GM12878 (cell line): Measurements from ENCODE around the gene SACM1L.

Source experiments
- CBX5 ChIP-seq: sonication (generic); IDR thresholded peaks from 2 replicates; pipeline ENCODE4 v1.6.1; 2016; ENCODE audit warnings: low read depth, moderate library complexity, mild to moderate bottlenecking, inconsistent platforms
- CHD2 ChIP-seq: IDR thresholded peaks from 2 replicates; pipeline ENCODE4 v1.6.1; 2011; ENCODE audit warnings: low read depth, low read length, improper control_type of control experiment, borderline replicate concordance
- TF ChIP-seq, protein P1 (sequence below), 3 experiments: IDR thresholded peaks in 2 of 3; conservative IDR thresholded peaks in 1 of 3; 2 replicates each; pipeline ENCODE4 v1.5.1; 2011; ENCODE audit warnings: low read depth in 3 of 3, low read length in 3 of 3, mild to moderate bottlenecking in 3 of 3, control low read depth in 2 of 3, moderate library complexity in 2 of 3, inconsistent platforms in 1 of 3, mixed read lengths in 1 of 3; ENCODE audit not compliant: control insufficient read depth in 2 of 3, insufficient read depth in 1 of 3; ENCODE audit errors: extremely low read depth in 1 of 3

- TF ChIP-seq CHD2 (no peak), CBX5 (no peak)
- TF ChIP-seq, protein P1, sequence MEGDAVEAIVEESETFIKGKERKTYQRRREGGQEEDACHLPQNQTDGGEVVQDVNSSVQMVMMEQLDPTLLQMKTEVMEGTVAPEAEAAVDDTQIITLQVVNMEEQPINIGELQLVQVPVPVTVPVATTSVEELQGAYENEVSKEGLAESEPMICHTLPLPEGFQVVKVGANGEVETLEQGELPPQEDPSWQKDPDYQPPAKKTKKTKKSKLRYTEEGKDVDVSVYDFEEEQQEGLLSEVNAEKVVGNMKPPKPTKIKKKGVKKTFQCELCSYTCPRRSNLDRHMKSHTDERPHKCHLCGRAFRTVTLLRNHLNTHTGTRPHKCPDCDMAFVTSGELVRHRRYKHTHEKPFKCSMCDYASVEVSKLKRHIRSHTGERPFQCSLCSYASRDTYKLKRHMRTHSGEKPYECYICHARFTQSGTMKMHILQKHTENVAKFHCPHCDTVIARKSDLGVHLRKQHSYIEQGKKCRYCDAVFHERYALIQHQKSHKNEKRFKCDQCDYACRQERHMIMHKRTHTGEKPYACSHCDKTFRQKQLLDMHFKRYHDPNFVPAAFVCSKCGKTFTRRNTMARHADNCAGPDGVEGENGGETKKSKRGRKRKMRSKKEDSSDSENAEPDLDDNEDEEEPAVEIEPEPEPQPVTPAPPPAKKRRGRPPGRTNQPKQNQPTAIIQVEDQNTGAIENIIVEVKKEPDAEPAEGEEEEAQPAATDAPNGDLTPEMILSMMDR (IDR thresholded peaks at IDR 0.05 in 2 of 3, conservative IDR thresholded peaks at IDR 0.05 in 1 of 3; ENCODE audit: control insufficient read depth in 2 of 3, extremely low read depth in 1 of 3, insufficient read depth in 1 of 3, low read depth in 3 of 3, low read length in 3 of 3), result no peak
Observed at GRCh38 chr3:45749880-45750279, 60.7 kb downstream of the SACM1L start.
